ENCODE data around the gene TRAF3IP3.

Gene TRAF3IP3

GRCh38 chr1:209829716-209830115 lies 73.9 kb downstream of the TRAF3IP3 start:
- H3K4me3 Mint-ChIP-seq, result peak overlapping the region; percentile 95
- peak overlapping the region; percentile 89 for H3K27ac Mint-ChIP-seq
- H3K27me3 Mint-ChIP-seq, result no peaks in the 10 kb centered on the region
- peaks cover 47% of the 10 kb centered on the region for H3K4me1 Mint-ChIP-seq (ENCODE audit: low read depth)
- H3K9me3 Mint-ChIP-seq (ENCODE audit: low read depth), result no peaks in the 10 kb centered on the region
- peaks cover 22% of the 10 kb centered on the region for H3K36me3 Mint-ChIP-seq

- no peaks in the 10 kb centered on the region for H3K9me3 Mint-ChIP-seq (ENCODE audit: low read depth)
- no peaks in the 10 kb centered on the region for H3K27me3 Mint-ChIP-seq
- H3K27ac Mint-ChIP-seq, result peak overlapping the region; percentile 22
- H3K4me3 Mint-ChIP-seq, result peak overlapping the region; percentile 3
- H3K36me3 Mint-ChIP-seq, result peaks cover 26% of the 10 kb centered on the region
- peaks cover 57% of the 10 kb centered on the region for H3K4me1 Mint-ChIP-seq (ENCODE audit: low read depth)
These were observed 74.9 kb downstream of the TRAF3IP3 start for GRCh38 chr1:209830722-209831121.

GRCh38 chr1:209831615-209832014 lies 75.8 kb downstream of the TRAF3IP3 start:
- Mint-ChIP-seq H3K4me3 (peak overlapping the region; percentile 2), H3K27ac (no peak overlapping the region), H3K36me3 (peaks cover 26% of the 10 kb centered on the region), H3K9me3 (ENCODE audit: low read depth) (no peaks in the 10 kb centered on the region), H3K4me1 (ENCODE audit: low read depth) (peaks cover 65% of the 10 kb centered on the region), H3K27me3 (no peaks in the 10 kb centered on the region)
